ENCODE results near the gene BIRC2.
"Not testable (repeated sequence)": the region's sequence is repeated elsewhere in the genome, so short reads cannot be mapped to it uniquely, and the experiment has no call there.

DNA sequence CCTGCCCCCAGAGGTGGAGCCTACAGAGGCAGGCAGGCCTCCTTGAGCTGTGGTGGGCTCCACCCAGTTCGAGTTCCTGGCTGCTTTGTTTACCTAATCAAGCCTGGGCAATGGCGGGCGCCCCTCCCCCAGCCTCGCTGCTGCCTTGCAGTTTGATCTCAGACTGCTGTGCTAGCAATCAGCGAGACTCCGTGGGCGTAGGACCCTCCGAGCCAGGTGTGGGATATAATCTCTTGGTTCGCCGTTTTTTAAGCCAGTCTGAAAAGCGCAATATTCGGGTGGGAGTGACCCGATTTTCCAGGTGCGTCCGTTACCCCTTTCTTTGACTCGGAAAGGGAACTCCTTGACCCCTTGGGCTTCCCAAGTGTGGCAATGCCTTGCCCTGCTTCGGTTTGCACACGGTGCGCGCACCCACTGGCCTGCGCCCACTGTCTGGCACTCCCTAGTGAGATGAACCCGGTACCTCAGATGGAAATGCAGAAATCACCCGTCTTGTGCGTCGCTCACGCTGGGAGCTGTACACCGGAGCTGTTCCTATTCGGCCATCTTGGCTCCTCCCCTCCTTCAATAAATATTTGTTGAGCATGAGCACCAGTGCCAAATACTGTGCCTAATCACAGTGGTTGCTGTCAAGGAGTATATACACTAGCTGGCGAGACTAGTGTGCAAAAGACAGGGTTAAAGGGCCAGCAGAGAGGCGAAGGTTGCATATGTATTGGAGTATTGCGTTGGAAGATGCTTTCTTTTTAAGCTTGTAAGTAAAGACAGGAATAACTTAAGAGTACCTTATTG, 27.8 kb downstream of the BIRC2 start:
- TF ChIP-seq EP300, POLR2A (IDR thresholded peaks at IDR 0.05): not testable (repeated sequence)
- TF ChIP-seq, protein P1, sequence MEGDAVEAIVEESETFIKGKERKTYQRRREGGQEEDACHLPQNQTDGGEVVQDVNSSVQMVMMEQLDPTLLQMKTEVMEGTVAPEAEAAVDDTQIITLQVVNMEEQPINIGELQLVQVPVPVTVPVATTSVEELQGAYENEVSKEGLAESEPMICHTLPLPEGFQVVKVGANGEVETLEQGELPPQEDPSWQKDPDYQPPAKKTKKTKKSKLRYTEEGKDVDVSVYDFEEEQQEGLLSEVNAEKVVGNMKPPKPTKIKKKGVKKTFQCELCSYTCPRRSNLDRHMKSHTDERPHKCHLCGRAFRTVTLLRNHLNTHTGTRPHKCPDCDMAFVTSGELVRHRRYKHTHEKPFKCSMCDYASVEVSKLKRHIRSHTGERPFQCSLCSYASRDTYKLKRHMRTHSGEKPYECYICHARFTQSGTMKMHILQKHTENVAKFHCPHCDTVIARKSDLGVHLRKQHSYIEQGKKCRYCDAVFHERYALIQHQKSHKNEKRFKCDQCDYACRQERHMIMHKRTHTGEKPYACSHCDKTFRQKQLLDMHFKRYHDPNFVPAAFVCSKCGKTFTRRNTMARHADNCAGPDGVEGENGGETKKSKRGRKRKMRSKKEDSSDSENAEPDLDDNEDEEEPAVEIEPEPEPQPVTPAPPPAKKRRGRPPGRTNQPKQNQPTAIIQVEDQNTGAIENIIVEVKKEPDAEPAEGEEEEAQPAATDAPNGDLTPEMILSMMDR (IDR thresholded peaks at IDR 0.05) = not testable (repeated sequence)

Data from stomach (tissue), 4 donors.